GM20000 (cell line): ENCODE results near the gene ACY1.

ENCODE experiments used
- DNase-seq: peaks from one replicate; pipeline ENCODE4 v3.0.0; 2012; ENCODE audit warnings: low spot score
- TF ChIP-seq, protein P1 (sequence below): IDR thresholded peaks from 2 replicates; pipeline ENCODE4 v1.5.1; 2012; ENCODE audit warnings: mild to moderate bottlenecking, control low read depth; ENCODE audit errors: extremely low read depth, missing control alignments

The ACY1 gene

DNA sequence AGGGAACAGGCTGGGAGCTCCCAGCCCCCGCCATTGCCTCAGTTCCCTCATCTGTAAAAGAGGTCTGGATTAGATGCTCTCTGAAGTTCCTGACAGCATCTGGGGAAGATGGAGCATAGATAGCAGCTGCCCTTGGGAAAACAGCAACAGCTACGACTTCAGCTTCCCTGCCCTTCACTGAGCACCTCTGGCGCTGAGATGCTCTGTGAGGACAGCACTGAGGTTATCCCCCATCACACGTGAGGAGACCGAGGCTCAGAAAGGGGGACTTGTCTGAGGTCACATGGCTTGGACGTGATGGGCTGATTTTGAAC, 23.4 kb downstream of the ACY1 start:
- no peak for DNase-seq
- TF ChIP-seq, protein P1, sequence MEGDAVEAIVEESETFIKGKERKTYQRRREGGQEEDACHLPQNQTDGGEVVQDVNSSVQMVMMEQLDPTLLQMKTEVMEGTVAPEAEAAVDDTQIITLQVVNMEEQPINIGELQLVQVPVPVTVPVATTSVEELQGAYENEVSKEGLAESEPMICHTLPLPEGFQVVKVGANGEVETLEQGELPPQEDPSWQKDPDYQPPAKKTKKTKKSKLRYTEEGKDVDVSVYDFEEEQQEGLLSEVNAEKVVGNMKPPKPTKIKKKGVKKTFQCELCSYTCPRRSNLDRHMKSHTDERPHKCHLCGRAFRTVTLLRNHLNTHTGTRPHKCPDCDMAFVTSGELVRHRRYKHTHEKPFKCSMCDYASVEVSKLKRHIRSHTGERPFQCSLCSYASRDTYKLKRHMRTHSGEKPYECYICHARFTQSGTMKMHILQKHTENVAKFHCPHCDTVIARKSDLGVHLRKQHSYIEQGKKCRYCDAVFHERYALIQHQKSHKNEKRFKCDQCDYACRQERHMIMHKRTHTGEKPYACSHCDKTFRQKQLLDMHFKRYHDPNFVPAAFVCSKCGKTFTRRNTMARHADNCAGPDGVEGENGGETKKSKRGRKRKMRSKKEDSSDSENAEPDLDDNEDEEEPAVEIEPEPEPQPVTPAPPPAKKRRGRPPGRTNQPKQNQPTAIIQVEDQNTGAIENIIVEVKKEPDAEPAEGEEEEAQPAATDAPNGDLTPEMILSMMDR, result no peak

DNA sequence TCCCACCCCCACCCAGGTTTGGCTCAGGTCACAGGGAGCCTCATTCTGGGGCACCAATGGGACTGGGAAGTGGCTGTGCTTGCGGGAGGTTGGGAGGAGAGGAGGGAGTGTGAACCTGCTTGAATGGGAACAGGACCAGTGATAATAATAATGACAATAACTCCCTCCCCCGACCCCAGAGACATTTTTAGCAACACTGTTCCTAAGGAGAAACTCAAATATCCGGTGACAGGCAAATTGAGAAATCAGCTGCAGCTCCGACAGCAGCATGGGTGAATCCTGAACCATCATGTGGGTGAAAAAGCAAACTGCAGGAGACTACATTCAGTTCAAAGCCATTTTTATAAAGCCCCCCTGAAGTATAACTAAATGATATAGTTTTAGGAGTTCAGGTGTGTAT, 24.0 kb downstream of the ACY1 start:
- DNase-seq, result no peak
- TF ChIP-seq, protein P1, result no peak

DNA sequence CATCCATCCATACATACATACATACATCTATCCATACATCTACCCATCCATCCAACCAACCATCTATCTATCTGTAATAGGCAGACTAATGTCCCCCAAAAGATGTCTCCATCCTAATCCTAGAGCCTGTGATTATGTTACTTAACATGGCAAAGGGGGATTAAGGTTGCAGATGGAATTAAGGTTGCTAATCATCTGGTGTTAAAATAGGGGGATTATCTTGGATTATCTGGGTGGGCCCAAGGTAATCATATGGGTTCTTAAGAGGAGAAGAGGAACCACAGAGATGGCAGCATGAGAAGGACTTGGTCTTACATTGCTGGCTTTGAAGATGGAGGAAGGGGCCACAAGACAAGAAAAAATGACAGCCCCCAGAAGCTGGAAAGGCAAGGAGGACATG, 27.1 kb downstream of the ACY1 start:
- TF ChIP-seq, protein P1, result no peak
- no peak for DNase-seq

DNA sequence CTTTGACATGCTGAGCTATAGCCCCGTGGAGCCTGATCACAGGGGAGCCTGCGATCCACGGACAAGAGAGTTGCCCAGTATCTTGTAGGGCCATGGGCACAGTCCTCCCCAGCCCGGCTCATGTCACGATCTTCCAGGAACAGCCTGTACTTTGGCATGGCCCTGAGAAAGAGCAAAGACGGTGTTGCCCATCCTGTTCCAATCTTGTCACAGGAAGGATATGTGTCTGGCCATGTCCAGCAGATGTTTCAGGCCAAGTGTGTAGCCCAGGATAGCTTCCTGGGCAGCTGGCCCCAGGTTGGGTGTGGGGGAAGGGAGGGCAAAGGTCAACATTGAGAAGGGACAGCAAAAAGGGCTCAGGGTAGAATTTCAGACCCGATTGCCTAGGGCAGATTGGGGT, 29.4 kb downstream of the ACY1 start:
- no peak for DNase-seq
- TF ChIP-seq, protein P1, result no peak

DNA sequence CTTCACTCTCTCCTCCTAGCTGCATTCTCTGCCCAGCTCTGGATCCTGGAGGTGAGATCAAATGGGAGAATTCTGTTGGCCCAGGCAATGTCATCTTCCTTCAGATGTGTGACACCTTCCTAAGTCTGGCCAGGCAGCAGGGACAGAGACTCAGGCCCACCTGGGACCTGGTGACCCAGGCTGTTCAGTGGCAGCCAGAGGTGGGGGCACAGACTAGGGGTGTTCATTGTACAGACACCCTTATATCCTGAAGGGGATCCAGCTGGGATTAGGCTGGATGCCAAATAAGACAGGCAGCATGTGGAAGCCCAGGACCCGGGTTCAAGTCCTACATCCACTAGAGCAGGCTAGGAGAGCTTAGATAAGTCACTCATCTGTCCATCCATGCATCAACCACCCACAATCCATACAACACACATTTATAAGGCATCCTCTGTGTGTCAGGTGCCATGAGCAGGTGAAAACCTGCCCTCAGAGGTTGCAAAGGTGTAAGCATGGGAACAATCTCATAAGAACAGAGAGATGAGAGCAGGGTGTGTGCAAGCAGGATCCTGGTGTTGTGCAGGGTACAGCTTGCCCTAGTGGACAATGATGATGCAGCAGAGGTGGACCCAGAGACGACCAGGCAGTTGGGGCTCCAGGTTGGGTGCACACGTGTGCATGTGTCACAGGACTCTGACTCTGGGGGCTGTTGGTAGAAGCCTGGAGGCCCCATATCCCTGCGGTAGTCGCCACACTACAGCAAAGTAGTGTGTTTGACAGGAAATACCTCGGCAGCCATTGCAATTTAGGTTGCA, 30.7 kb downstream of the ACY1 start:
- no peak for DNase-seq
- TF ChIP-seq, protein P1, result no peak

DNA sequence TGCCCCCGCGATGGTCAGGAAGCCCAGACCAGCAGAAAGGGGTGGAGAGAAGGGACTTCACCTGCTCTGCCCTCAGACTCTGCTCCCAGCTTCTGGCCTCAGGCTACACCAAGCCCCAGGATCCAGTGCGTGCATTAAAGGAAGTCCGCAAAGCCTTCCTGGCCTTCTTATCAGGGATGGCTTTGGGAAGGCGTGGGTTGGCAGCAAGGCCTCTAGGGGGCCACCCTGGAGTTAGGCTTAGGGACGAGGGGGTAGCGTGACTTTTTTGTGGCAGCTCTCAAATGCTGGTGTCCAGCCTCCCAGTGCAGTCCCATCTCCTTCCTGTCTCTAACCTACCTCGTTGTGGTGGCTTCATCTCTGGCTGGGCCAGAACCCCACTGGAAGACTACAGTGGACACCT, 31.3 kb downstream of the ACY1 start:
- DNase-seq, result no peak
- TF ChIP-seq, protein P1, result no peak

DNA sequence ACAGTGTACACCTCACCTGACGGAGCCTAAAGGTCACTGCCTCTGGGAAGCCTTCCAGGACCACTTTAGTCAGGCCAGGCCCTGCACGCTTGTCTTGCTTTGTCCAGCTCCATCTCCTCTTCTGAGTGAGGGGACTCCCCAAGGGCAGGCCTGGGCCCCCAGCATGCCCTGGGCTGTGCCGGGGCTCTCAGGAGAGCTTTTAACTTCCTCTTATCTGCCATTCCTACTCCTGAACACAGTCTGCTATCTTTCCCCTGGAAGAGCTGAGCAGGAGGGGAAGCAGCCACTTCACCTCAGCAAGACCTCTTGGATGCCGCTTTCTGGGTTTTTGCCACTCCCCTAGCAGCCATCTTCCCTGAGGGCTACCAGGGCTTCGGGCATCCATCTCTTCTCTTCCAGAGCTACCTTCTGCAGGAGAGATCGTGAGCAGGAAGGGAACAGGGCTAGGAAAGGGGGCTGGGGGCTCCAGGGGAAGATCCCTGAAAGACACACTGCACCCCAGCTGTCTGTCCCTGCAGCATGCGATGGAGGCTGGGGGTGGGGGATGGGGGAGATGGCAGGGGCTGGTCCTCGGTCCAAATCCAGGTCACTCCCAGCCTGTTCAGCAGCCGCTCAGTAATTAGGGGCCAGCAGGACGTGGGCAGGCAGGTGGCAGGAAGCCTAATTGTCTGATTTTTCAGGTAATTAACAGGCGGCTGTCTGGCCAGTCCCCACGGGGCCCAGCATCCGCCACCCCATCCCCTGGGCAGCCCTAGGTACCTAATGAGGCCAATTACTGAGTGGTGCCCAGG, 32.3 kb downstream of the ACY1 start:
- no peak for DNase-seq
- TF ChIP-seq, protein P1, result no peak
